COLO668 (cell line): Measurements from ENCODE around the gene ITPRIPL1.
"Not testable (repeated sequence)": the region's sequence is repeated elsewhere in the genome, so short reads cannot be mapped to it uniquely, and the experiment has no call there.

ENCODE experiments used
- DNase-seq: peaks from one replicate; lab custom pipeline; 2025; ENCODE audit not compliant: unreplicated experiment; lab: John Stamatoyannopoulos, UW

ITPRIPL1 gene

DNA sequence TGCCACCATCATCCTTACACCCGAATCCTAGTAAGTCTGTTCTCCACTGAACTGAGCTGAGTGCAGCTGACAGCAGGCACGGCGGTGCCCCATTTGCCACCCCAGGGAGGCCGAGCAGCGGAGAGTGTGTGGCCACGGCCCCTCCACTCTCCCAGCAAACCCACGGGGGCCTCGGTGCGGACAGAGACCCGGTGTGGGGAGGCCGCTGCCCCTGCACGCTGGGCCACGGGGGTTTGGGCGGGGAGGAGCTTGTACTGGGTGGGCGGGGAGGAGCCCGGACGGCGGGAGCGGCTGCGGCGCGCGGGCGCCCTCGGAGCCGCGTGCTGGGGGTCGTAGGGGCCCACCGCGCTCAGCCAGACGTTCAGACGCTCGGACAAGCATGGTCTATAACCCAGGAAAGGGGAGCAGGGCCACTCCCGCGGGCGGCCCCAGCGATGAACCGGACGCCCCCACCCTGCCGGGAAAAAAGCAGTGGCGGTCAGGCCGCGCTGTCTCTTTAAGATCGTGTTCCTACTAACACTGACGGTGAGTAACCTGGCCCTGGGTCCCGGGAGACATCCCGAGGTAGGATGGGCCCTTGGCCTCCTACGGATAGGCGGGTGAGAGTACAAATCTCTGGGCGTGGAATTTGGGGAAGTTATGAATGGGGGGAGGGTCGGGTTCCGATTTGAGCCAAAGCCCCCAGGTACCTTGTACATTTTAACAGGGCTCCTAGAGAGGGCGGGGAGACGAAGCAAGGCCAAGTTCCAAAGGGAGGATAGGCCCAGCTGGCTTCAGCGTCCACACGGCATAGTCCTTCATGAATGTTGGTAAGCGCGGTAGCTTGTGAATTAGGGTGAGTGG lies at the start of gene ITPRIPL1:
Gene ITPRIPL1 (plus strand): TSS at position 277 of the 843 bp plus-strand sequence. CDS start 523 bp downstream, at position 800.
- peak; percentile 40 for DNase-seq

DNA sequence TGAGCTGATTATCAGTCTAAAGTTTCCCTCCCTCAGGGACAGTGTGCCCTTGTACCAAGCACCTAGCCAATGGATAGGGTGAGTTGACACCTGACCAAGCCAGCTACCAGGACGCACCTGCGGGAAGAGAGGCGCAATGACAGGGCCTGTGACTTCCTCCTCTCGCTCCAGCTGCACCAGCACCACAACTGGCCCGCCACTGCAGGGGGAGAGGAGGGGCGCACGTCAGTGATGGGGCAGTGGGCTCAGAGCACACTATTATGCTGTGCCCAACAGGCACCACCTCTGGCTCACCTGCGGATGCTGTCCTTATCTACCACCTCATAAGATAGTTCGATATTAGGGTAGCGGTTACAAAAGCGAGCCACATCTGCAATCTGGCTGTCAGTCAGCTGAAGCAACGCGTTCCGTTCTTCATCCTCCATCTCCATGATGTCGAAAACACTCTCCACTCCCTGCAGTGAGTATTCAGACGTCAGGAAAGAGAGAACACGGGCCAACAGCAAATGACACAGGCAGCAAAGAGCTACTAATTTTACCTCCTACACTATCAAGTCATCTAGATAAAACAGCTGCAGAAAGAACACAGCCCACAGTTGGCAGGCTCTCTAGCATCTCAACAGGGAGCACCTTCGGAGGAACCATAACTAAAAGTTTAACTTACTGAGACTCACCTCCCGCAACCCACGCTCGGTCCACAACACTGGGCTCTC lies 48.2 kb upstream of the ITPRIPL1 start:
- no peak for DNase-seq

GRCh38 chr2:96287273-96287856 lies 37.8 kb upstream of the ITPRIPL1 start:
- DNase-seq = no peak

- DNase-seq = no peak
Observed at GRCh38 chr2:96291751-96292150, 33.4 kb upstream of the ITPRIPL1 start.

- not testable (repeated sequence) for DNase-seq
Observed at GRCh38 chr2:96294271-96294670, 30.8 kb upstream of the ITPRIPL1 start.

DNA sequence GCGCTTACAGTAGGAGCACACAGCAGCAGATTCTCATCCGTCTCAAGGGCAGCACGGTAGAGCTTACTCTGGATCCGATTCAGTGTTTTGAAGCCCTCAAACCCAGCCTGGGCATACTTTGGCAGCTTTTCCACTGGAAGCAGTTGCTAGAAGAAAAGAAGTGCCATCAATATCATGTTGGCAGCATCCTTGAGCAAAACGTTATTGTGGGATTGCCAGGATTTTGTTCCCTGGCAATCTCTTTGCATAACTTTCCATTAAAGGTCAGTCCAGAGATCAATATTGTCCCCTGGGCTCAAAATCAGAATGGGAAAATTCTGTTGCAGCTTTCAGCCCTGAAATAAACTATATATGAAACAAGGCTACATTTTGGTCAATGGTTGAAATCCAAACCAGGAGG lies 28.2 kb upstream of the ITPRIPL1 start:
- DNase-seq = no peak

DNA sequence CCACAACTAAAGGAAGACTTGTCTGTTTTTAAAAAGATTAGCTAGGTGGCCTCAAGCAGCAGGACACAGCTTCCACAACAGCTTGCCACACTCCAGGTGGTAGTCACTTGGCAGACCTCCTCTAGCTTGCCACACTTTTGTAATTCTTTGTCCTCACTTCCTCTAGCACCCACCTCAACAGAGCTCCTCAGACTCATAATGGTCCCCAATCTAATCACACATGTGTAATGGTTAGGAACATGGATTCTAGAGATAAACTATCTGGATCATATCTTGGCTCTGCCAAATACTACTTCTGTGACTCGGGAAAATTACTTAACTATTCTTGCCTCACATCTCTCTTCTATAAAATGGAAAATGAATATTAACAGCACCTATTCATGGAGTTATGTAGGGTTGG lies 23.3 kb upstream of the ITPRIPL1 start:
- DNase-seq = no peak

GRCh38 chr2:96304606-96305005 lies 20.5 kb upstream of the ITPRIPL1 start:
- no peak for DNase-seq

DNA sequence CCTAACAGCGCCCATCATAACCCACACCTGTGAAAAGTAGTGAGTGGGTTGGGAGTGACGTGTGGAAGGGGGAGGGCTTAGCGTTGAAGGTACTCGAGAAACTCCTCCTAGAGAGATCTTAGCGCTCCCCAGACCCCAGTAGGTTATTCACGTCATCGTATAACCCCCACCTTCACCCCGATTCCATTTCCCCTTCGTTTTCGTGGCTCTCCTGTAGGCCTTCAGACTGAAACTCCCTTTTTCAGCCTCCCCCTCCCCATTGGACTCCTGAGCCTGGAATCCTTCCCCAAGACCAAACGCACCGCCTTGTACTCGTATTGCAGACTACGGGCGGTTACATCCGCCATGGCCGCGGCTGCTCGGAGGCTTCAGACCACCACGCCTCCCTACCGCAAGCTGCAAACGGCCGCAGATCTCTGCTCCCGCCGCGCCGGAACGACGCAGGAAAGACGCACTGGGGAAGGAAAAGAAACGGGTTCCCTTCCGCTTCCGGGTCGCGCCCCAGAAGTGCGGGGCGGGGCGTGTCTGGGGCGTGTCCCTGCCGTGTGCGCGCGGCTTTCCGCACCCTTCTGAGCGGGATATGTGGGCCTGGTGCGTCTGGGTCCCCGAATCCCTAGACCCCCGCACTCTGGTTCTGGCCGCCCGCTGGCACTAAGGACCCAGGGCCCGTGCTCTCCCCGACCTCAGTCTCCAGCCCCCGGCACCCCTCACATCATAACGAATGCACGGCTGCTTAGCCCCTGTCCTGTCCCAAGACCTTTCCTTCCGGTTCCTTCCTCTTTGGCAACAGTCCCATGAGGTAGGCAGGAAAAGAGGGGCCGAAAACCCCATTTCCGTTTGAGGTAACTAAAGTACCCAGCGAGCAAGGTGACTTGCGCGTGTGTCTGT lies 19.8 kb upstream of the ITPRIPL1 start, which contains the start of gene SNRNP200:
Gene SNRNP200 (minus strand): TSS at position 456 of the 888 bp plus-strand sequence. CDS start 109 bp downstream, at position 347.
- DNase-seq = peak; percentile 93

GRCh38 chr2:96305979-96306308 lies 19.2 kb upstream of the ITPRIPL1 start:
- DNase-seq = no peak

DNA sequence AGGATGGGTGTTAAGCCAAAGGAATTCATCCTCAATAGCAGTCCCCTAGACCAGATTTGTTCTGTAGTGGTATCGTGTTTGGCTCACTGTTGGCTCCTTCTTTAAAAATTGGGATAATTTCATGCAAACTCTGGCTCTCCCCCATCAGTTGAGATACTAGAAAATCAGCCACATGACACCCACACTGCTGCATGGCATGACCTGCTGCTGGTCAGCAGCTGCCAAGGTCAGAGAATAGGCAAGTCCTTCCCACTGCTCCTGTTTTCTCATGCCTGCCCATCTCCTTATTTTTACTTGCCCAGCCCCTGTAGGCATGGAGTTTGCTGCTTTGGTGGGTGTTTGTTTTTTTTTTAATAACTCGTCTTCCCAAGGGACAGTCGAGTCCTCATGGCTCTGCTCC lies 18.7 kb upstream of the ITPRIPL1 start:
- no peak for DNase-seq

DNA sequence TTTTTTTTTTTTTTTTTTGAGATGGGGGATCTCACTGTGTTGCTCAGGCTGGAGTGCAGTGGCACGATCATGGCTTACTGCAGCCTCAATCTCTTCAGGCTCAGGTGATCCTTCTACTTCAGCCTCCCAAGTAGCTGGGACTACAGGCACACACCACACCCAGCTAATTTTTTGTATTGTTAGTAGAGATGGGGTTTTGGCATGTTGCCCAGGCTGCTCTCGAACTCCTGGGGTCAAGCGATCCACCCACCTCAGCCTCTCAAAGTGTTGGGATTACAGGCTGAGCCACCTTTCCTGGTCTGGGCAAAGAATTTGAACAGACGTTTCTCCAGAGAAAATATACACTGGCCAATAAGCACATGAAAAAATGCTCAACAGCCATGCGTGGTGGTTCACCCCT lies 16.9 kb upstream of the ITPRIPL1 start:
- DNase-seq = peak; percentile 65

DNA sequence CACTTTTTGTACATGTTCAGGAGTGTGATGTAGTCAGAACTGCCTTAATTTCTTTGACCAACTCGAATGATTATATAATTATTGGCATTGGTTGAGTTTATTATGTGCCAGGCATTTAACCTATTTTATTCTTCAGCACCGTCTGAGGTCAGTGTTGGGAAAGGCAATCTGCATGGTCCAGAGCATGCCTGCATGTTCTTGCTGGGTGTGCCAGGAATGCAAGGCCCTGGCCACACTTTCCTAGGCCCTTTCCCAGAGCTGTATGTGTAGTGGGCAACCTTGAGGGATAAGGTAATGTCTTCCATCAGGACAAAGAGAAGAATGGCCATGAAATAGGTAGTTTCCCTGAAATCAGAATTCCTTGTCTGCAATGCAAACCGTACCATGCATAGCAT lies 10.1 kb upstream of the ITPRIPL1 start:
- no peak for DNase-seq

DNA sequence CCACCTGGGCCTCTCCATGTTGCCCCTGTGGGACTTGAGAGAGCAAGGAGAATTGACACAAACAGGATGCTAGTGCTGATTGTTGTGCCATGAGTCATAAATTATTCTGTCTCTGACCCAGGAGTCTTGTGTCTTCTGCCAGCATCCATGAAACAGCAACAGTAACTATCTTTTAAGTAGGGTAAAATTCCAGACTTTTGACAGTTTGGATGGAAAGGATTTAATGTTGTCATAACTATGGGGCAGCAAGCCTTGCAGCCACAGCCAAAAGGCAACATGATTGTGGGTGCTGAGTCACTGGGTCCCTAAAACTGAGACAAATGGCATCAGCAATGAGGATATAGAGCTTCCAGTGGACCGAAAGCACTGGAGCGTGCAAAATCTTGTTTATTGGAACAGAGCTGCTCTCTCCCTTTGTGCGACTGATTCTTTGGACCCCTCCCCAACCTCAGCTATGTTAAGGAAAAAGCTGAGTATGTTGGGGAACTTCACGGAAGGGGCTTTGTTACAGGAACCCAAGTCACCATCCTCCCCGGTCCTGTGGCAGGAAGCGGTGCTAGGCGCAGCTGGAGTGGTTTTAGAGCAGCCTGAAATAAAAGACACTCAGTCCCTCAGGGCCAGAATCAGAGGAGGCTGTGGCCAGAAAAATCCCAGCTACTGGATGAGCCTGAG lies 9.6 kb upstream of the ITPRIPL1 start:
- no peak for DNase-seq

- no peak for DNase-seq
Observed at GRCh38 chr2:96316999-96317398, 8.1 kb upstream of the ITPRIPL1 start.

DNA sequence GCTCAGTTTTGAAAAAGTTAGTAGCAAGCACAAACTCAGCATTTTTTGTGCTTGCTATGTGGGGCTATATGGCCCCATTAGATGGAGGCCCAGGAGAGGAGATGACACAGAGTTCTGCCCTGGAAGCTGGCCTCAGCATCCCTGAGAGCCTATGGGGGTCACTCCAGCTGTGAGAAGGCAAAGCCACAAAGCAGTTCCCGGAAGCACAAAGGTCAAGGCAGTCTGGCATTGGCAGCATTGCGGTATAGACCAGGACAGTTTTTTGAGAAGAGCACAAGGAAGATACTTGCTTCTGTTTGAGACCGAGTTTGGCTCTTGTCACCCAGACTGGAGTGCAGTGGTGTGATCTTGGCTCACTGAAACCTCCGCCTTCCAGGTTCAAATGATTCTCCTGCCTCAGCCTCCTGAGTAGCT lies 7.5 kb upstream of the ITPRIPL1 start:
- DNase-seq = no peak

GRCh38 chr2:96318723-96319122 lies 6.4 kb upstream of the ITPRIPL1 start:
- DNase-seq = no peak

DNA sequence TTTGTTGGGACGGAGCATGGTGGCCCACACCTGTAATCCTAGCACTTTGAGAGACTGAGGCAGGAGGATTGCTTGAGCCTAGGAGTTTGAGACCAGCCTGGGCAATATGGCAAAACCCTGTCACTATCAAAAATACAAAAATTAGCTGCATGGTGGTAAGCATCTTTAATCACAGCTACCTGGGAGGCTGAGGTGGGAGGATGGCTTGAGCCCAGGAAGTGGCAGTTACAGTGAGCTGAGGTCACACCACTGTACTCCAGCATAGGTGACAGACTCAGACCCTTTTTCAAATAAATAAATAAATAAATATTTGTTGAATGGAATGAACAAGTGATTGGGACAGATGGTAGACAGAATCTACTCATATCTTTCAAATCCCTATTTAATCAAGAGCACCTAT lies 5.7 kb upstream of the ITPRIPL1 start:
- DNase-seq = no peak

DNA sequence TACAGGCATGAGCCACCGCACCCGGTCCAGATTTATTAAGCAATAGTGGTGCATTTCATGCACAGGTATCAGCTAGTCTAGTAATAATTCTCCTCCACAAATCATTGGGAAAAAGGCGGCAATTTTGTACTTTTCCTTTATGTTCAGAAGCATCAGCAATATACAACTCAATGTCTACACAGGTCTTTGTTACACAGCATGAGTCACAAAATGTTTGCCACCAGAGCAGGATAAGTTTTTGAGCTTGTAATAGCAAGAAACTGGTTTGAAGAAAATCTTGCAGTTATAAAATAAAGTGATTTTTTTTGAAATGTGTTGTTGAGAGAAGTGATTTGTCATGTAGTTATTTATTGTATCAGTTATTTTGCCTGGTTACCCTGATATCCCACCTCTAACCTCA lies 4.8 kb upstream of the ITPRIPL1 start:
- DNase-seq = no peak
